IPS-18a (cell line): ENCODE measurements around the gene RAD21L1.

Experiments
- H3K27ac ChIP-seq: one replicate; pipeline ENCODE4 v1.5.1; 2013; ENCODE audit warnings: low read length
- H3K27me3 ChIP-seq: one replicate; pipeline ENCODE4 v1.6.1; 2013; ENCODE audit warnings: mild to moderate bottlenecking, low read length; ENCODE audit not compliant: control insufficient read depth, insufficient read depth
- H3K36me3 ChIP-seq: one replicate; pipeline ENCODE4 v1.6.1; 2013; ENCODE audit warnings: low read depth, low read length; ENCODE audit not compliant: control insufficient read depth
- H3K4me1 ChIP-seq: one replicate; pipeline ENCODE4 v1.6.1; 2013; ENCODE audit warnings: low read depth, low read length; ENCODE audit not compliant: control insufficient read depth
- H3K4me3 ChIP-seq: one replicate; pipeline ENCODE4 v1.5.1; 2013; ENCODE audit warnings: low read length
- H3K9ac ChIP-seq: one replicate; pipeline ENCODE4 v1.6.1; 2013; ENCODE audit warnings: mild to moderate bottlenecking, low read length, moderate library complexity
- H3K9me3 ChIP-seq: one replicate; pipeline ENCODE4 v1.6.1; 2013; ENCODE audit warnings: low read depth, low read length; ENCODE audit not compliant: control insufficient read depth

RAD21L1 gene

GRCh38 chr20:1291191-1291741, 65.4 kb downstream of the RAD21L1 start:
- Histone ChIP-seq H3K9me3 (no peaks in the 10 kb centered on the region), H3K27ac (no peak overlapping the region), H3K36me3 (no peaks in the 10 kb centered on the region), H3K4me1 (no peaks in the 10 kb centered on the region), H3K9ac (no peak overlapping the region), H3K27me3 (no peaks in the 10 kb centered on the region), H3K4me3 (no peak overlapping the region)

GRCh38 chr20:1292620-1293019, 66.8 kb downstream of the RAD21L1 start:
- no peak overlapping the region for H3K9ac ChIP-seq
- H3K9me3 ChIP-seq: no peaks in the 10 kb centered on the region
- no peaks in the 10 kb centered on the region for H3K4me1 ChIP-seq
- no peak overlapping the region for H3K27ac ChIP-seq
- H3K4me3 ChIP-seq: no peak overlapping the region
- H3K36me3 ChIP-seq: no peaks in the 10 kb centered on the region
- no peaks in the 10 kb centered on the region for H3K27me3 ChIP-seq

DNA sequence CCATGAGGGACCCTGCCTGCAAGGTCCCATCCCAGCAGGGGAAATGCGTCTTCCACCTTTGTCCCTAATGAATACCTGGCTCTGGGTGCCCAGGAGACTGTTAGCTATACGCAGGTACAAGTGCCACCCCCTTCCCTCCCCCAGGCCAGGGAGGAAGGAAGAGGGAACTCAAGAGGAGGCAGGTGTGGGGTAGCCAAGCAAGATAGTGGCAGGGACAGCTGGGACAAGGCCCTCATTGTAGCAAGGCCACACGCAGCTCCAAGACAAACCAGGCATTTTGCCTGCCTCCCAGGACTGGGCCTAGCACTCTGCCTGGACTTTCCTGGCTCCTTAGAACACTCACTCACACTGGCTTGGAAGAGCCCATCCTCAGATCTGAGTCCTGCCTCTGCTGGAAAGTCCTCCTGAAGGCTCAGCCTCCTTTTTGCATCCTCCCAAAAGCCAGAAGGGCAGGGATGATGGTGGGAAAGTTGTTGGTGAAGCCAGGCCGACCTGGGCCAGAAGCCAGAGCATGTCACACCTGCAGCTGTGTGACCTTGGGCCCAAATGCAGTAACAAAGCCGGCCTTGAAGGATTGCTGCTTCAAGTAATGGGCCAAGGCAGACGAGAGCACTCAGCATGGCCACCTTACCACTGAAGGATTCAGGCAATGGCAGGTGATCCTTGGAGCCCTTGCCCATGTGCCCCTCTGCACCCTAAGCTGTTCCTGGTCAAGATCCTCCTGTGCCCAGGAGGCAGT, 68.0 kb downstream of the RAD21L1 start:
- no peak overlapping the region for H3K27ac ChIP-seq
- H3K9ac ChIP-seq: no peak overlapping the region
- H3K27me3 ChIP-seq: no peaks in the 10 kb centered on the region
- H3K36me3 ChIP-seq: no peaks in the 10 kb centered on the region
- H3K4me3 ChIP-seq: no peak overlapping the region
- no peaks in the 10 kb centered on the region for H3K9me3 ChIP-seq
- no peaks in the 10 kb centered on the region for H3K4me1 ChIP-seq

DNA sequence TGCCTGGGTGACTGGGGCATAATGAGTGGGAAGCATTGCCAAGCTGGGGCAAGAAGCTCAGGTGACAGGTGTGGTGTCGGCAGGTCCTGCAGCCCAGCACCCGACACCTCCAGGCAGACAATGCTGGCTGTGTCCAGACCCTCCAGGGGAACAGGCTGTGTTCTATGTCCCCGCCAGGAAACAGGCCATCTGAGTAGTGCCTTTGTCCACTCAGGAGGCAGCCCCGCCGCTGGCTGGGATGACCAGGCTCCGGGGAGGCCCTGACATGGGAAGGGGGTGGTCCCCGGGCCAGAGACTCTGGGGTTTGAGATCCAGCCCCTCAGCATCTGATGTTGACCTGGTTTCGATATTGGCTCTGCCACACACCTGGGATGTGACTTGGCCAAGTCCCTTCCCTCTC, 68.7 kb downstream of the RAD21L1 start:
- H3K9ac ChIP-seq: no peak overlapping the region
- H3K4me1 ChIP-seq: no peaks in the 10 kb centered on the region
- no peak overlapping the region for H3K27ac ChIP-seq
- no peaks in the 10 kb centered on the region for H3K36me3 ChIP-seq
- H3K9me3 ChIP-seq: no peaks in the 10 kb centered on the region
- H3K4me3 ChIP-seq: no peak overlapping the region
- H3K27me3 ChIP-seq: no peaks in the 10 kb centered on the region

- Histone ChIP-seq H3K27me3 (no peaks in the 10 kb centered on the region), H3K4me3 (no peak overlapping the region)
These were observed 69.6 kb downstream of the RAD21L1 start for GRCh38 chr20:1295276-1295930.

DNA sequence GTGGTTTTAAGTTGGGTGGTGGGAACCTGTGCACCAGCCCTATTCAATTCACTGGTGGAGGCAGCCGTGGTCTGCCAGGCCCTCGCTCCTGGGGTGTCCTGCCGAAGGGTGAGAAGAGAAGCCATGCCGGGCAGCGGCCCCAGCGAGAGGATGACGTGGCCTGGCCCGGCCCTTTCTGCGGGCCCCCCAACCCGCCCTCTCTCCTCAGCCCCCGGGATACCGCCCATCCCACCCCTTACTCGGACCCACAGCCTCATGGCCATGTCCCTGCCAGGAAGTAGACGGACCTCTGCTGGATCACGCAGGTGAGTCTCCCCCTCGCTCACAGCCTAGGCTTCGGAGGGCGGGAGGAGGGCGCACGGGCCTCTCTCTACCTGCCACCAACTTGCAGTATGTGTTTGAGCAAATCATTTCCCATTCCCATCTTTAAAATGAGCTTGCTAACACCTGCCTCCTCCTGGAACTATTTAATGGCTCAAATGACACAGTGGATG, 70.3 kb downstream of the RAD21L1 start:
- Histone ChIP-seq H3K4me1 (peaks cover 4% of the 10 kb centered on the region), H3K27me3 (no peaks in the 10 kb centered on the region), H3K9me3 (no peaks in the 10 kb centered on the region), H3K9ac (no peak overlapping the region), H3K27ac (no peak overlapping the region), H3K4me3 (no peak overlapping the region), H3K36me3 (no peaks in the 10 kb centered on the region)

More at GRCh38 chr20:1295276-1295930, 69.6 kb downstream of the RAD21L1 start:
- H3K36me3 ChIP-seq: no peaks in the 10 kb centered on the region
- no peaks in the 10 kb centered on the region for H3K9me3 ChIP-seq
- H3K9ac ChIP-seq: no peak overlapping the region
- H3K4me1 ChIP-seq: no peaks in the 10 kb centered on the region
- H3K27ac ChIP-seq: no peak overlapping the region

DNA sequence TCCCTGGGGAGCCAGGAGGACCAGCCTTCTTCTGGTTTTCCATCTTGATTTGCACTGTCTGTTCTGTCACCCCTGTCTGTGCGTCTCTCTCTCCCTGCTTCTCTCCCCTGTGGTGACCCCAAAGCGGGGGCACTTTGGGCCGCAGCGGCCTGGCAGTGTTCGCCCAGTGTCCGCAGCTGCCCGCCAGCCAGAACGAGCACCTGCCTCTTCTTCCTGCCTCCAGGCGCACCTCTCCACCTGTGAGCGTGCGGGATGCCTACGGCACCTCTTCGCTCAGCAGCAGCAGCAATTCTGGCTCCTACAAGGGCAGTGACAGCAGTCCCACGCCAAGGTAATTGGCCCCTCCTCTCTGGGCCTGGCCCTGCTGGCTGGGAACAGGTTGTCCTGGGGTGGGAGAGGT, 71.1 kb downstream of the RAD21L1 start:
- Histone ChIP-seq H3K9ac (no peak overlapping the region), H3K4me3 (no peak overlapping the region), H3K9me3 (no peaks in the 10 kb centered on the region), H3K27ac (no peak overlapping the region), H3K36me3 (no peaks in the 10 kb centered on the region), H3K4me1 (peaks cover 6% of the 10 kb centered on the region), H3K27me3 (no peaks in the 10 kb centered on the region)

- Histone ChIP-seq H3K4me3 (no peak overlapping the region), H3K9ac (no peak overlapping the region), H3K4me1 (peaks cover 6% of the 10 kb centered on the region), H3K27ac (no peak overlapping the region), H3K36me3 (no peaks in the 10 kb centered on the region), H3K27me3 (no peaks in the 10 kb centered on the region), H3K9me3 (no peaks in the 10 kb centered on the region)
These were observed 71.6 kb downstream of the RAD21L1 start for GRCh38 chr20:1297486-1297885.

GRCh38 chr20:1298166-1298565, 72.3 kb downstream of the RAD21L1 start:
- Histone ChIP-seq H3K9me3 (no peaks in the 10 kb centered on the region), H3K4me1 (peaks cover 6% of the 10 kb centered on the region), H3K27ac (no peak overlapping the region), H3K27me3 (no peaks in the 10 kb centered on the region), H3K36me3 (no peaks in the 10 kb centered on the region), H3K9ac (no peak overlapping the region), H3K4me3 (no peak overlapping the region)

- no peaks in the 10 kb centered on the region for H3K36me3 ChIP-seq
- H3K27ac ChIP-seq: no peak overlapping the region
- H3K9me3 ChIP-seq: no peaks in the 10 kb centered on the region
- H3K4me1 ChIP-seq: peaks cover 6% of the 10 kb centered on the region
- H3K27me3 ChIP-seq: no peaks in the 10 kb centered on the region
- no peak overlapping the region for H3K9ac ChIP-seq
- H3K4me3 ChIP-seq: no peak overlapping the region
These were observed 73.2 kb downstream of the RAD21L1 start for GRCh38 chr20:1298888-1299511.

DNA sequence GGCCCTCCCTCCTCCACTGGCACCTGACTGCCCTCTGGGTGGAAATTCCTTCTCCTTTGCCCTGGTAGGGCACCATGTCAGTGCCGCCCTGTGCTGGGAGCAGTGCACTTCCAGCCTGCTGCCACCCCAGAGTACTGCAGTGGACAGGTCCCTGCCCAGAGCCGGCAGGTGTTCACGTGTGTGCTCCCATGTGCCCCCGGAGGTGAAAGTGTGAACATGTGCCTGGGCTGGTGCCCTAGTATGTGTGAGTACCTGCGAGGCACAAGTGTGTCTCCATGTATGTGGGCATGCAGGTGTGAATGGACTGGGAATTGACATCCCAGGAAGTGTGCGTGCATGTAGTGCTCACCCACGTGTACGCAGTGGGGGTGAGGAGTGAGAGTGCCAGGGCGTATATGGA, 73.7 kb downstream of the RAD21L1 start:
- peaks cover 6% of the 10 kb centered on the region for H3K4me1 ChIP-seq
- H3K27ac ChIP-seq: no peak overlapping the region
- no peak overlapping the region for H3K9ac ChIP-seq
- H3K4me3 ChIP-seq: no peak overlapping the region
- H3K9me3 ChIP-seq: no peaks in the 10 kb centered on the region
- H3K27me3 ChIP-seq: no peaks in the 10 kb centered on the region
- H3K36me3 ChIP-seq: no peaks in the 10 kb centered on the region
